HK-2 (cell line): ENCODE measurements around the gene VMAC.

Source experiments
- DNase-seq: peaks from one replicate; pipeline ENCODE4 v3.0.0-alpha.2; 2018; ENCODE audit not compliant: unreplicated experiment

VMAC gene

GRCh38 chr19:5952193-5953029 lies 47.7 kb downstream of the VMAC start:
- DNase-seq, result no peak

- DNase-seq, result no peak
Observed at GRCh38 chr19:5953030-5953589, 48.4 kb downstream of the VMAC start.

GRCh38 chr19:5953680-5954213 lies 49.1 kb downstream of the VMAC start:
- DNase-seq, result no peak

DNA sequence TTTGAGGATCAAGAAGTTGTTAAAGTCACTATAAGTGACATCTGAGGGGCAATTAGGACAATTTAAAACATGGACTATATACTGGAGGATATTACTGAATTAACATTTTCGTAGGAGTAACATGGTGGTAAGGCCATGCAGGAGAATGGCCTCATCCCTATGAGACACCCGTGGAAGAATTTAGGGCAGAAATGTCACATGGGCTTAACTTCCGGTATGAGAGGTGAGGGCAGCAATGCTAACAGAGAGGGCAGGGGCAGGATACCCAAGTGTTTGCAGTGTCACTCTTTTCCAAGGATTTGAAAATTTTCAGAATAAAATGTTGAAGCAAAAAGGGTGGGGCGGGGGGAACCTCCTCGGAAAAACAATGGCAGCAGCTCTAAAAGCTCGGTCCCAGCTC lies 49.6 kb downstream of the VMAC start:
- no peak for DNase-seq

- no peak for DNase-seq
Observed at GRCh38 chr19:5955636-5955935, 50.9 kb downstream of the VMAC start.

- no peak for DNase-seq
Observed at GRCh38 chr19:5956323-5956722, 51.7 kb downstream of the VMAC start.

GRCh38 chr19:5956728-5957127 lies 52.1 kb downstream of the VMAC start:
- no peak for DNase-seq

- no peak for DNase-seq
Observed at GRCh38 chr19:5957170-5957569, 52.5 kb downstream of the VMAC start.

DNA sequence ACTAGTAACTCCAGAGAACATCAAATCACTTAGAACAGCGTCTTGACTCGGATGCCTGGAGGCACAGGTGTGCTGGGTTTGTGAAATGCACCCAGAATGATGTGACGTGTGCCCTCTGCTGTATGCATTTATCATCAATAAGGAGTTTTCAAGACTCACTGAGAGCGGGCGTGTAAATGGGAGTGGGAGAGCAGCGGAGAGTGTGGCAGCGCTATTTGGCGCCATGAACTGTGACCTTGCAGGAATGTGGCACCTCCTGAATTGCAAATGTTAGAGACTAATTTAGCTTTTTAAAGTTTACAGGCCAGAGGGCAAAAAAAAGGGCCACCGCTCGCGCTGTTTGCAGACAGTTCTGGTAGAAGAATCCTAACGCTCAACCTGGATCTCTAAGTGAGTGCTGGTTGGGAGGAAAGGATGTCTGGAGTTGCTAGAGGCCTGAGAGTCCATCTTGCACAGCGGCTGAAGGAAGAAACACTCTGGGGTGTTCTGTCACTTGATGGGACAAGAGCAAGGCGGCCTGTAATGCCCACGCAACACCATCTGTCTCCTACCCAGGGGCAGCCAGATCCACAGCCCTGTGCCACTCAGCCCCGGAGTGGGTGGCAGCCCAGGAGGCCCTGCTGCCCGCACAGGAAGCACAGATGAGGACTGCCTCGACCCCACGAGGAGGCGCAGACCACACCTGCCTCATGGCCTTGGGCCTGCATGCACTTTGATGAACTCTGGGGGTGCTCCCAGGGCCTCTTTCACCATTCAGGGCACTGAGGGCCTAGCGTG lies 53.6 kb downstream of the VMAC start:
- no peak for DNase-seq

GRCh38 chr19:5958851-5959122 lies 54.1 kb downstream of the VMAC start:
- DNase-seq, result no peak

GRCh38 chr19:5959260-5960004 lies 54.8 kb downstream of the VMAC start:
- DNase-seq, result no peak
